HepG2 (cell line): ENCODE data around the gene TNFAIP8L2. TPM values are rescaled to one million over a fixed set of nuclear protein-coding genes. Genes with fewer than 3 reads are reported as not detected.
A peak's percentile ranks its signal among the peaks of the same experiment; 100 is the strongest.

ENCODE experiments used
- ATAC-seq: fragments of 200-7000 bp; cut with Tn5 transposase; 3 replicates; pipeline ENCODE4 v1.9.1; 2020; ENCODE audit warnings: mild to moderate bottlenecking, moderate library complexity
- BruUV-seq: library from RNA; stranded (reverse); fragments of 400-500 nt; replicated peaks from 2 replicates; lab custom pipeline; 2021; lab: Mats Ljungman, UMichigan
- CTCF ChIA-PET: fragments of 300-600 bp; formaldehyde crosslinking; extraction: SDS; loops from one replicate; lab custom pipeline; 2021; ENCODE audit warnings: low total read pairs, inconsistent platforms, low intra/inter-chr PET ratio; lab: Yijun Ruan, JAX
- POLR2A ChIA-PET: fragments of 350-600 bp; sonication (Branson Sonifier 250); formaldehyde crosslinking; loops from one replicate; lab custom pipeline; 2020; ENCODE audit warnings: antibody characterized with exemption, inconsistent platforms; lab: Yijun Ruan, JAX
- DNase-seq: peaks from one replicate; pipeline ENCODE4 v3.0.0-alpha.2; 2015; ENCODE audit warnings: low spot score
- FAIRE-seq: peaks from 3 replicates; lab custom pipeline; 2011; peaks lifted over from hg19 to GRCh38; lab: Jason Lieb, UNC
- H2AFZ ChIP-seq: one replicate; pipeline ENCODE4 v1.6.1; 2011; ENCODE audit warnings: low read length, inconsistent platforms
- H3K27ac ChIP-seq: fragments of 300-600 bp; 3 replicates; pipeline ENCODE4 v1.8.0; 2011; ENCODE audit warnings: mixed run types, mild to moderate bottlenecking, mixed read lengths, low read length, inconsistent platforms; ENCODE audit not compliant: insufficient read depth; ENCODE audit errors: extremely low read length
- H3K27me3 ChIP-seq, 2 experiments: fragments of 200-600 bp in 1 of 2; 2 replicates in 1 of 2; 3 replicates in 1 of 2; pipeline versions ENCODE4 v1.6.0 to v1.8.0; 2011; ENCODE audit warnings: low read length in 2 of 2, mild to moderate bottlenecking in 2 of 2, moderate library complexity in 2 of 2, inconsistent platforms in 1 of 2; ENCODE audit not compliant: insufficient read depth in 2 of 2, control insufficient read depth in 1 of 2
- H3K36me3 ChIP-seq, 2 experiments: fragments of 200-600 bp in 1 of 2; replicated peaks in 1 of 2; 2 replicates in 1 of 2; 3 replicates in 1 of 2; pipeline versions ENCODE4 v1.5.1 to v1.8.0; 2011; ENCODE audit warnings: low read length in 2 of 2, inconsistent platforms in 1 of 2; ENCODE audit not compliant: insufficient read depth in 2 of 2, control insufficient read depth in 1 of 2
- H3K4me1 ChIP-seq: 2 replicates; pipeline ENCODE4 v1.5.1; 2012; ENCODE audit warnings: low read length, inconsistent platforms; ENCODE audit not compliant: insufficient read depth
- H3K4me2 ChIP-seq: 2 replicates; pipeline ENCODE4 v1.6.0; 2011; ENCODE audit warnings: low read depth, low read length, inconsistent platforms
- H3K4me3 ChIP-seq, 3 experiments: fragments of 200-600 bp in 1 of 3; sonication (generic), shearing (Covaris generic) in 1 of 3; replicated peaks in 1 of 3; 2 replicates each; pipeline ENCODE4 v1.5.1; 2011 to 2016; ENCODE audit warnings: low read length in 3 of 3, inconsistent platforms in 2 of 3, low read depth in 2 of 3, mild to moderate bottlenecking in 2 of 3, control low read depth in 1 of 3, mixed read lengths in 1 of 3; ENCODE audit not compliant: insufficient read depth in 1 of 3
- H3K79me2 ChIP-seq: one replicate; pipeline ENCODE4 v1.6.1; 2011; ENCODE audit warnings: low read length, inconsistent platforms; ENCODE audit not compliant: insufficient read depth
- H3K9ac ChIP-seq: 2 replicates; pipeline ENCODE4 v1.6.0; 2011; ENCODE audit warnings: mild to moderate bottlenecking, low read depth, low read length, inconsistent platforms; ENCODE audit not compliant: insufficient read depth
- H3K9me3 ChIP-seq: 2 replicates; pipeline ENCODE4 v1.5.1; 2012; ENCODE audit warnings: mild to moderate bottlenecking, low read length
- H4K20me1 ChIP-seq: 2 replicates; pipeline ENCODE4 v1.6.0; 2011; ENCODE audit warnings: inconsistent platforms, mild to moderate bottlenecking, low read length, moderate library complexity; ENCODE audit not compliant: insufficient read depth
- CHD4 ChIP-seq: fragments of 200-600 bp; sonication (generic); IDR thresholded peaks from 2 replicates; pipeline ENCODE4 v1.7.0; 2017; ENCODE audit warnings: mild to moderate bottlenecking, low read length, borderline replicate concordance
- CREM ChIP-seq, 2 experiments: sonication (generic) in 1 of 2; formaldehyde crosslinking in 1 of 2; IDR thresholded peaks; 2 replicates each; pipeline versions ENCODE4 v1.4.0 to v1.6.1; 2016 to 2020; ENCODE audit warnings: antibody characterized with exemption in 1 of 2, mild to moderate bottlenecking in 1 of 2, missing genetic modification reagents in 1 of 2
- ERF ChIP-seq: IDR thresholded peaks from 2 replicates; pipeline ENCODE4 v1.6.1; 2018; ENCODE audit warnings: missing biosample characterization, missing genetic modification reagents
- EZH2 ChIP-seq: conservative IDR thresholded peaks from 2 replicates; pipeline ENCODE4 v1.6.1; 2012; ENCODE audit warnings: mild to moderate bottlenecking, low read depth, low read length, moderate library complexity
- HDAC2 ChIP-seq: sonication (generic); formaldehyde crosslinking; IDR thresholded peaks from 2 replicates; pipeline ENCODE4 v1.4.0; 2020; ENCODE audit warnings: missing genetic modification reagents
- MED8 ChIP-seq: sonication (generic); formaldehyde crosslinking; IDR thresholded peaks from 2 replicates; pipeline ENCODE4 v1.8.1; 2023; ENCODE audit warnings: mild to moderate bottlenecking, missing genetic modification reagents; ENCODE audit not compliant: insufficient replicate concordance
- MEIS1 ChIP-seq: sonication (generic); formaldehyde crosslinking; IDR thresholded peaks from 2 replicates; pipeline ENCODE4 v1.9.0; 2021; ENCODE audit warnings: mild to moderate bottlenecking, missing genetic modification reagents, moderate library complexity, borderline replicate concordance
- MIER2 ChIP-seq: IDR thresholded peaks from 2 replicates; pipeline ENCODE4 v1.6.1; 2016; ENCODE audit warnings: missing biosample characterization, missing genetic modification reagents
- NKX3-1 ChIP-seq: sonication (generic); formaldehyde crosslinking; IDR thresholded peaks from 2 replicates; pipeline ENCODE4 v1.5.0; 2020; ENCODE audit warnings: missing genetic modification reagents
- NR2F6 ChIP-seq, 2 experiments: IDR thresholded peaks; 2 replicates each; pipeline ENCODE4 v1.6.1; 2016; ENCODE audit warnings: antibody characterized with exemption in 1 of 2, mild to moderate bottlenecking in 1 of 2
- PHF5A ChIP-seq: IDR thresholded peaks from one replicate; pipeline ENCODE4 v1.6.1; 2018; ENCODE audit warnings: low read depth, missing genetic modification reagents; ENCODE audit not compliant: unreplicated experiment
- POLR2AphosphoS2 ChIP-seq: IDR thresholded peaks from 2 replicates; pipeline ENCODE4 v1.6.1; 2011; ENCODE audit warnings: low read depth, low read length, improper control_type of control experiment
- RFX1 ChIP-seq: fragments of 450-650 bp; IDR thresholded peaks from 2 replicates; pipeline ENCODE4 v1.6.1; 2017
- SRF ChIP-seq: IDR thresholded peaks from 2 replicates; pipeline ENCODE4 v1.6.1; 2011; ENCODE audit warnings: mild to moderate bottlenecking, low read depth, low read length, moderate library complexity
- TCF7 ChIP-seq: sonication (generic); IDR thresholded peaks from 2 replicates; pipeline ENCODE4 v1.6.1; 2016; ENCODE audit warnings: antibody characterized with exemption, low read depth
- ZNF33A ChIP-seq: sonication (generic); formaldehyde crosslinking; IDR thresholded peaks from 2 replicates; pipeline ENCODE4 v1.5.1; 2020; ENCODE audit warnings: missing genetic modification reagents, mild to moderate bottlenecking, moderate library complexity, borderline replicate concordance
- ZNF383 ChIP-seq: sonication (generic); formaldehyde crosslinking; IDR thresholded peaks from 2 replicates; pipeline ENCODE4 v1.4.0; 2020; ENCODE audit warnings: missing genetic modification reagents, mild to moderate bottlenecking, borderline replicate concordance
- ZNF737 ChIP-seq: sonication (generic); formaldehyde crosslinking; IDR thresholded peaks from 2 replicates; pipeline ENCODE4 v1.5.0; 2020; ENCODE audit warnings: missing genetic modification reagents, mild to moderate bottlenecking, borderline replicate concordance
- WGBS: methylation state at CpG from one replicate; pipeline ENCODE4 v1.1.6; 2017; ENCODE audit warnings: low lambda C conversion rate; 5-methylcytosine and 5-hydroxymethylcytosine counted together
- in situ Hi-C: cut with HindIII; loops from 2 replicates; pipeline ENCODE4 v1.10.0; 2017; ENCODE audit warnings: low pct_unique_long_range_greater_than_20kb; ENCODE audit not compliant: extremely low pct_ligation_motif_present
- intact Hi-C: fragments of 100-400 bp; cut with micrococcal nuclease; formaldehyde crosslinking; loops from one replicate; pipeline ENCODE4 v1.10.0; 2022; ENCODE audit not compliant: unreplicated experiment
- polyA plus RNA-seq, 8 experiments: library from polyadenylated mRNA; depleted of rRNA in 3 of 8; stranded (reverse) in 7 of 8; unstranded in 1 of 8; fragments of >200 nt; fragmentation: Illumina TruSeq in 4 of 8; extraction: Trizol in 4 of 8; gene quantifications; 2 replicates each; pipeline versions ENCODE4 v1.2.1 to v1.2.3, GENCODE V29; 2011 to 2016; ENCODE audit warnings: low read depth in 4 of 8, missing spikeins in 1 of 8, mixed read lengths in 1 of 8; ENCODE audit not compliant: insufficient read depth in 1 of 8
- total RNA-seq, 5 experiments: library from RNA; depleted of rRNA; stranded (reverse); fragments of >200 nt; fragmentation: Illumina TruSeq; extraction: Trizol; gene quantifications; 2 replicates each; pipeline ENCODE4 v1.2.3, GENCODE V29; 2016; ENCODE audit warnings: low read depth in 1 of 5
- TF ChIP-seq, protein P1 (sequence below): sonication (generic); formaldehyde crosslinking; IDR thresholded peaks from 2 replicates; pipeline ENCODE4 v1.4.0; 2020; ENCODE audit warnings: missing genetic modification reagents, borderline replicate concordance
- TF ChIP-seq, protein P2 (sequence below): sonication (generic); IDR thresholded peaks from 2 replicates; pipeline ENCODE4 v1.6.1; 2016; ENCODE audit warnings: low read depth, borderline replicate concordance

The TNFAIP8L2 gene
- total and polyA plus RNA-seq, 2 of the 13 experiments (the other 11 are each of a cell fraction or from before 2014, with no cell fraction given): not detected

DNA sequence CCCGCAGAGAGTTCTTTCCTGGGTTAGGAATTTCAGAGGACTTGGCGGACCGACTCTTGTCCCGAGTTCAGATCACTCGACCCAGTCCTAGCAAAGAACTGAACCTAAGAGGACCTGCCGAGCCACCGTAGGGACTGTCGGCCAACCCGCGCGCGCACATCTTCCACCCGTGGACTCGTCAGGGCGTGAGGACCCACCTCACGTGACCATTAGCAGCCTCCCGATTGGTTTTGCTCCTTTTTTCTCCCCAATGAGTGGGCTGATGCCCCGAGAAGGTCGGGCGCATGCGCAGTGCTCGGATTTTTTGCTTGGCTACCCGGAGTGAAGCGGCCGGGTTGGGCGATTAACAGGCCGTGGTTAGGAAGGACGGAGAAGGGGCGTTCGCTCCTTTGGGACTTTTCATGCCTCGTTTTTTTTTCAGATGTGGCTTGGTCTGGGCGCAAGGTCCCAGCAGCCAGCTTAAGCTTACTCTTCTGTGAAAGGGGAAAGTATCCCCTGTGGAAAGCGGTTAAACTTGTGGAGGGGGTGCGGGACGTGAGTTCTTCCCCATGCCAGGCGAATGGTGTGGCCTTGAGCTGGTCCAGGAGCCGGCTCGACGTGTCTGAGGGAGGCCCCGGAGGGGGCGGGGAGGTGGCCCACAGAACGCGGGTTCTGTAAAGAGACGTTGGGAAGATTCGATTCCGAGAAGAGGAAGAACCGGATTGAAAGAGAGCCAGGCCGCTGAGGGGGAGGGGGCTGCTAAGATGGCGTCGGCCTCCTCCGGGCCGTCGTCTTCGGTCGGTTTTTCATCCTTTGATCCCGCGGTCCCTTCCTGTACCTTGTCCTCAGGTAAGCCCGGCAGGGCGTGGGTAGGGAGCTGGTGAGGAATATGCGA, 42.0 kb downstream of the TNFAIP8L2 start, which contains the start of gene PIP5K1A:
TSS of gene PIP5K1A (plus strand) at position 299 of the 874 bp plus-strand sequence. CDS start at position 744, 445 bp downstream.
- Histone ChIP-seq H3K27me3 (no peaks in the 10 kb centered on the region; a peak in 1 of 5 replicates), H3K9me3 (no peaks in the 10 kb centered on the region), H3K27ac (peak within 1 kb of the TSS; percentile 93), H3K4me2 (peak within 1 kb of the TSS; percentile 87), H3K79me2 (peaks cover 45% of the 10 kb centered on the region), H2AFZ (no peak within 1 kb of the TSS), H3K4me3 (peak within 1 kb of the TSS; percentile 87 to 95 (median 94)), H4K20me1 (peaks cover 18% of the 10 kb centered on the region), H3K4me1 (peaks cover 34% of the 10 kb centered on the region), H3K9ac (peak within 1 kb of the TSS; percentile 89), H3K36me3 (peaks cover 3 to 14% of the 10 kb centered on the region in 2 experiments; a peak in 4 of 5 replicates)
- FAIRE-seq (peak; percentile 87), DNase-seq (peak; percentile 97), ATAC-seq (peak; percentile 76)
- in situ Hi-C loops (no loop called here), intact Hi-C loops (loop anchor here (1.0 to 5.0 kb wide), 2 partner anchors 83 to 149 kb away; partner anchors contain the start of gene RFX5)
- TSS peak; percentile 62 for BruUV-seq
- ChIA-PET POLR2A (interaction anchor here (0.7 to 4.0 kb wide), 6 partner anchors 9 to 457 kb away, joined by 3 to 12 read pairs (median 5); partner anchors contain the start of genes LYSMD1, PI4KB, PSMD4 and SCNM1), CTCF (no interaction called here)
- under 1% methylated on average over 43 of the region's 60 CpGs for WGBS
- TF ChIP-seq MED8 (no peak), SRF (no peak), PHF5A (CRISPR knock-in tag) (no peak), TCF7 (0 out of 2 replicates have a peak, but pooled peaks have one; percentile 13), CHD4 (no peak), CREM (IDR thresholded peaks at IDR 0.05) (peak; percentile 49; the same call in 1 of the 2 replicates), CREM (CRISPR knock-in tag; IDR thresholded peaks at IDR 0.05) (no peak), ERF (CRISPR knock-in tag) (peak; percentile 45; the same call in 1 of the 2 replicates), MIER2 (peak; percentile 28; the same call in 1 of the 2 replicates), NR2F6 (IDR thresholded peaks at IDR 0.05) (no peak), NR2F6 (CRISPR knock-in tag; IDR thresholded peaks at IDR 0.05) (no peak), MEIS1 (CRISPR knock-in tag) (no peak; the same call in 1 of the 2 replicates), HDAC2 (CRISPR knock-in tag) (peak; percentile 88), EZH2 (no peak), NKX3-1 (CRISPR knock-in tag) (no peak), ZNF33A (CRISPR knock-in tag) (no peak), RFX1 (no peak), ZNF737 (CRISPR knock-in tag) (no peak), ZNF383 (CRISPR knock-in tag) (no peak), POLR2AphosphoS2 (no peak)
- TF ChIP-seq, protein P1, sequence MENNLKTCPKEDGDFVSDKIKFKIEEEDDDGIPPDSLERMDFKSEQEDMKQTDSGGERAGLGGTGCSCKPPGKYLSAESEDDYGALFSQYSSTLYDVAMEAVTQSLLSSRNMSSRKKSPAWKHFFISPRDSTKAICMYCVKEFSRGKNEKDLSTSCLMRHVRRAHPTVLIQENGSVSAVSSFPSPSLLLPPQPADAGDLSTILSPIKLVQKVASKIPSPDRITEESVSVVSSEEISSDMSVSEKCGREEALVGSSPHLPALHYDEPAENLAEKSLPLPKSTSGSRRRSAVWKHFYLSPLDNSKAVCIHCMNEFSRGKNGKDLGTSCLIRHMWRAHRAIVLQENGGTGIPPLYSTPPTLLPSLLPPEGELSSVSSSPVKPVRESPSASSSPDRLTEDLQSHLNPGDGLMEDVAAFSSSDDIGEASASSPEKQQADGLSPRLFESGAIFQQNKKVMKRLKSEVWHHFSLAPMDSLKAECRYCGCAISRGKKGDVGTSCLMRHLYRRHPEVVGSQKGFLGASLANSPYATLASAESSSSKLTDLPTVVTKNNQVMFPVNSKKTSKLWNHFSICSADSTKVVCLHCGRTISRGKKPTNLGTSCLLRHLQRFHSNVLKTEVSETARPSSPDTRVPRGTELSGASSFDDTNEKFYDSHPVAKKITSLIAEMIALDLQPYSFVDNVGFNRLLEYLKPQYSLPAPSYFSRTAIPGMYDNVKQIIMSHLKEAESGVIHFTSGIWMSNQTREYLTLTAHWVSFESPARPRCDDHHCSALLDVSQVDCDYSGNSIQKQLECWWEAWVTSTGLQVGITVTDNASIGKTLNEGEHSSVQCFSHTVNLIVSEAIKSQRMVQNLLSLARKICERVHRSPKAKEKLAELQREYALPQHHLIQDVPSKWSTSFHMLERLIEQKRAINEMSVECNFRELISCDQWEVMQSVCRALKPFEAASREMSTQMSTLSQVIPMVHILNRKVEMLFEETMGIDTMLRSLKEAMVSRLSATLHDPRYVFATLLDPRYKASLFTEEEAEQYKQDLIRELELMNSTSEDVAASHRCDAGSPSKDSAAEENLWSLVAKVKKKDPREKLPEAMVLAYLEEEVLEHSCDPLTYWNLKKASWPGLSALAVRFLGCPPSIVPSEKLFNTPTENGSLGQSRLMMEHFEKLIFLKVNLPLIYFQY (CRISPR knock-in tag): no peak
- TF ChIP-seq, protein P2, sequence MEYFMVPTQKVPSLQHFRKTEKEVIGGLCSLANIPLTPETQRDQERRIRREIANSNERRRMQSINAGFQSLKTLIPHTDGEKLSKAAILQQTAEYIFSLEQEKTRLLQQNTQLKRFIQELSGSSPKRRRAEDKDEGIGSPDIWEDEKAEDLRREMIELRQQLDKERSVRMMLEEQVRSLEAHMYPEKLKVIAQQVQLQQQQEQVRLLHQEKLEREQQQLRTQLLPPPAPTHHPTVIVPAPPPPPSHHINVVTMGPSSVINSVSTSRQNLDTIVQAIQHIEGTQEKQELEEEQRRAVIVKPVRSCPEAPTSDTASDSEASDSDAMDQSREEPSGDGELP: peak; percentile 17; the same call in 1 of the 2 replicates
